HEK293 (cell line): ENCODE results near the gene GPT2.

Experiments used
- CTCF ChIA-PET: fragments of 350-600 bp; formaldehyde crosslinking; extraction: SDS; loops from one replicate; lab custom pipeline; 2021; ENCODE audit warnings: antibody characterized with exemption; lab: Yijun Ruan, JAX
- POLR2A ChIA-PET: fragments of 300-600 bp; formaldehyde crosslinking; extraction: SDS; loops from one replicate; lab custom pipeline; 2020; ENCODE audit warnings: antibody characterized with exemption, inconsistent platforms; lab: Yijun Ruan, JAX
- H3K27ac ChIP-seq: fragments of 200-500 bp; sonication (Bioruptor generic); 2 replicates; pipeline ENCODE4 v1.5.1; 2014; ENCODE audit warnings: low read depth, low read length, control low read depth, inconsistent platforms; ENCODE audit errors: extremely low read depth
- H3K36me3 ChIP-seq, 2 experiments: fragments of 200-500 bp in 1 of 2; sonication (Bioruptor generic) in 1 of 2; 1 replicate in 1 of 2; 2 replicates in 1 of 2; pipeline ENCODE4 v1.5.1; 2014 to 2017; ENCODE audit warnings: inconsistent platforms in 2 of 2, low read length in 2 of 2; ENCODE audit not compliant: control insufficient read depth in 2 of 2, insufficient read depth in 1 of 2
- H3K4me1 ChIP-seq: fragments of 200-500 bp; sonication (Bioruptor generic); 2 replicates; pipeline ENCODE4 v1.5.1; 2014; ENCODE audit warnings: mild to moderate bottlenecking, low read length, inconsistent platforms; ENCODE audit not compliant: control insufficient read depth, insufficient read depth
- H3K4me3 ChIP-seq: 2 replicates; pipeline ENCODE4 v1.5.1; 2011; ENCODE audit warnings: low read depth, mild to moderate bottlenecking, control low read depth, low read length, moderate library complexity
- H3K9me3 ChIP-seq: fragments of 200-500 bp; sonication (Bioruptor generic); 2 replicates; pipeline ENCODE4 v1.5.1; 2014; ENCODE audit warnings: low read depth, low read length, inconsistent platforms; ENCODE audit not compliant: control insufficient read depth, insufficient read depth
- BCL11A ChIP-seq: fragments of 450-650 bp; formaldehyde crosslinking; IDR thresholded peaks from 2 replicates; pipeline ENCODE4 v1.5.1; 2016; ENCODE audit warnings: low read depth, missing biosample characterization, missing genetic modification characterization
- EGR2 ChIP-seq: fragments of 450-650 bp; formaldehyde crosslinking; IDR thresholded peaks from 2 replicates; pipeline ENCODE4 v1.5.1; 2016; ENCODE audit warnings: low read depth, missing biosample characterization, missing genetic modification characterization
- GLI2 ChIP-seq: fragments of 450-650 bp; formaldehyde crosslinking; IDR thresholded peaks from 2 replicates; pipeline ENCODE4; 2017; ENCODE audit warnings: missing biosample characterization, missing genetic modification characterization, low read depth, borderline replicate concordance
- PRDM1 ChIP-seq: fragments of 450-650 bp; formaldehyde crosslinking; IDR thresholded peaks from 2 replicates; pipeline ENCODE4; 2016; ENCODE audit warnings: missing biosample characterization, missing genetic modification characterization
- SALL2 ChIP-seq: fragments of 450-650 bp; formaldehyde crosslinking; IDR thresholded peaks from 2 replicates; pipeline ENCODE4 v1.5.0; 2017; ENCODE audit warnings: missing biosample characterization, mild to moderate bottlenecking, missing genetic modification characterization, borderline replicate concordance
- WT1 ChIP-seq: fragments of 450-650 bp; formaldehyde crosslinking; IDR thresholded peaks from 2 replicates; pipeline ENCODE4 v1.5.1; 2016; ENCODE audit warnings: missing biosample characterization, missing genetic modification characterization
- YY1 ChIP-seq: fragments of 450-650 bp; formaldehyde crosslinking; IDR thresholded peaks from 2 replicates; pipeline ENCODE4 v1.5.1; 2018; ENCODE audit warnings: missing biosample characterization, missing genetic modification characterization
- ZBTB20 ChIP-seq: fragments of 450-650 bp; formaldehyde crosslinking; IDR thresholded peaks from 2 replicates; pipeline ENCODE4 v1.5.1; 2016; ENCODE audit warnings: missing biosample characterization, missing genetic modification characterization
- ZFP69B ChIP-seq: fragments of 450-650 bp; formaldehyde crosslinking; IDR thresholded peaks from 2 replicates; pipeline ENCODE4 v1.5.1; 2016; ENCODE audit warnings: missing biosample characterization, missing genetic modification characterization
- ZNF114 ChIP-seq: fragments of 450-650 bp; formaldehyde crosslinking; IDR thresholded peaks from 2 replicates; pipeline ENCODE4 v1.5.0; 2017; ENCODE audit warnings: missing biosample characterization, missing genetic modification characterization
- ZNF121 ChIP-seq: fragments of 450-650 bp; formaldehyde crosslinking; IDR thresholded peaks from 2 replicates; pipeline ENCODE4 v1.5.1; 2016; ENCODE audit warnings: missing biosample characterization, missing genetic modification characterization
- ZNF138 ChIP-seq: fragments of 450-650 bp; formaldehyde crosslinking; IDR thresholded peaks from 2 replicates; pipeline ENCODE4 v1.5.1; 2016; ENCODE audit warnings: missing biosample characterization, missing genetic modification characterization, borderline replicate concordance
- ZNF157 ChIP-seq: fragments of 450-650 bp; formaldehyde crosslinking; IDR thresholded peaks from 2 replicates; pipeline ENCODE4 v1.5.1; 2016; ENCODE audit warnings: missing biosample characterization, missing genetic modification characterization
- ZNF169 ChIP-seq: fragments of 450-650 bp; formaldehyde crosslinking; IDR thresholded peaks from 2 replicates; pipeline ENCODE4 v1.5.1; 2016; ENCODE audit warnings: missing biosample characterization, missing genetic modification characterization
- ZNF175 ChIP-seq: fragments of 450-650 bp; formaldehyde crosslinking; IDR thresholded peaks from 2 replicates; pipeline ENCODE4 v1.5.1; 2016; ENCODE audit warnings: missing biosample characterization, missing genetic modification characterization
- ZNF184 ChIP-seq: fragments of 450-650 bp; IDR thresholded peaks from 2 replicates; pipeline ENCODE4 v1.5.1; 2018; ENCODE audit warnings: missing biosample characterization, mild to moderate bottlenecking, missing genetic modification characterization
- ZNF23 ChIP-seq: fragments of 450-650 bp; formaldehyde crosslinking; IDR thresholded peaks from 2 replicates; pipeline ENCODE4 v1.5.1; 2016; ENCODE audit warnings: missing biosample characterization, missing genetic modification characterization, borderline replicate concordance
- ZNF239 ChIP-seq: fragments of 450-650 bp; formaldehyde crosslinking; IDR thresholded peaks from 2 replicates; pipeline ENCODE4 v1.5.1; 2016; ENCODE audit warnings: missing biosample characterization, missing genetic modification characterization
- ZNF266 ChIP-seq: fragments of 450-650 bp; formaldehyde crosslinking; IDR thresholded peaks from 2 replicates; pipeline ENCODE4 v1.5.1; 2016; ENCODE audit warnings: missing biosample characterization, missing genetic modification characterization, low read depth
- ZNF292 ChIP-seq: fragments of 450-650 bp; formaldehyde crosslinking; IDR thresholded peaks from 2 replicates; pipeline ENCODE4 v1.5.1; 2016; ENCODE audit warnings: low read depth, missing biosample characterization, missing genetic modification characterization, borderline replicate concordance
- ZNF324 ChIP-seq: fragments of 450-650 bp; formaldehyde crosslinking; IDR thresholded peaks from 2 replicates; pipeline ENCODE4 v1.5.1; 2016; ENCODE audit warnings: missing biosample characterization, missing genetic modification characterization
- ZNF391 ChIP-seq: fragments of 450-650 bp; formaldehyde crosslinking; IDR thresholded peaks from 2 replicates; pipeline ENCODE4 v1.5.1; 2016; ENCODE audit warnings: low read depth, missing biosample characterization, missing genetic modification characterization, borderline replicate concordance
- ZNF426 ChIP-seq: fragments of 450-650 bp; formaldehyde crosslinking; IDR thresholded peaks from 2 replicates; pipeline ENCODE4 v1.5.1; 2017; ENCODE audit warnings: missing biosample characterization, missing genetic modification characterization, mild to moderate bottlenecking, inconsistent platforms, moderate library complexity
- ZNF473 ChIP-seq: fragments of 450-650 bp; formaldehyde crosslinking; IDR thresholded peaks from 2 replicates; pipeline ENCODE4 v1.5.1; 2017; ENCODE audit warnings: missing biosample characterization, missing genetic modification characterization
- ZNF558 ChIP-seq: fragments of 450-650 bp; formaldehyde crosslinking; IDR thresholded peaks from 2 replicates; pipeline ENCODE4 v1.5.1; 2016; ENCODE audit warnings: missing biosample characterization, missing genetic modification characterization
- ZNF596 ChIP-seq: fragments of 450-650 bp; IDR thresholded peaks from 2 replicates; pipeline ENCODE4 v1.5.0; 2018; ENCODE audit warnings: missing biosample characterization, mild to moderate bottlenecking, missing genetic modification characterization, moderate library complexity
- ZNF664 ChIP-seq: fragments of 450-650 bp; formaldehyde crosslinking; IDR thresholded peaks from 2 replicates; pipeline ENCODE4 v1.5.1; 2016; ENCODE audit warnings: missing biosample characterization, missing genetic modification characterization
- ZNF701 ChIP-seq: fragments of 450-650 bp; formaldehyde crosslinking; IDR thresholded peaks from 2 replicates; pipeline ENCODE4 v1.5.1; 2016; ENCODE audit warnings: missing biosample characterization, missing genetic modification characterization
- ZSCAN23 ChIP-seq: fragments of 450-650 bp; formaldehyde crosslinking; IDR thresholded peaks from 2 replicates; pipeline ENCODE4 v1.5.1; 2016; ENCODE audit warnings: missing biosample characterization, missing genetic modification characterization
- ZSCAN30 ChIP-seq: fragments of 450-650 bp; IDR thresholded peaks from 2 replicates; pipeline ENCODE4 v1.5.1; 2018; ENCODE audit warnings: missing biosample characterization, mild to moderate bottlenecking, missing genetic modification characterization, moderate library complexity
- TF ChIP-seq, protein P1 (sequence below): fragments of 450-650 bp; formaldehyde crosslinking; IDR thresholded peaks from 2 replicates; pipeline ENCODE4; 2016; ENCODE audit warnings: missing biosample characterization, missing genetic modification characterization
- TF ChIP-seq, protein P2 (sequence below): fragments of 450-650 bp; formaldehyde crosslinking; IDR thresholded peaks from 2 replicates; pipeline ENCODE4 v1.5.1; 2017; ENCODE audit warnings: missing biosample characterization, missing genetic modification characterization

The GPT2 gene

DNA sequence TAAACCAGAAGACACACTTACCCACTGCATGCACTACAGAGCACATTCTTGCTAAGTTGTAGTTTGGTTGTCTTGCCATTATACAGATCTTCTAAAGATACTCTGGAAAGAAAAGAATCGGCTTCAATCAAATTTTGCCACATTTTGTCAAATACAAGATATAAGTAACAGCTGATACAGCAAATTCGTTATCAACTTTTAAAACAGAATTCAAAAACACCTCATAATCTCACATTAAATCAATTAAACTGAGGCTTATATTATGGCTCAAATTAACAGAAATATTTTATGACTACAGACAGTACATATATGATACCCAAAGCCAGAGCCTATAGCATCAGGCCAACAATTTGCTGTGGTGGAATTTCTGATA is 83.9 kb downstream of the GPT2 start:
- H3K4me3 ChIP-seq = no peak overlapping the region
- no peak overlapping the region for H3K27ac ChIP-seq
- peaks cover 4% of the 10 kb centered on the region; the same call in 1 of the 2 replicates for H3K4me1 ChIP-seq
- POLR2A ChIA-PET = no interaction called here
- no peaks in the 10 kb centered on the region for H3K9me3 ChIP-seq
- CTCF ChIA-PET = interaction anchor here (0.7 kb wide), 1 partner anchor 91 kb away, joined by 3 read pairs; no protein-coding TSS in a partner anchor
- no peak for TF ChIP-seq YY1
- no peak for TF ChIP-seq ZFP69B
- TF ChIP-seq ZNF391 (tag by site-specific recombination) = no peak
- no peak for TF ChIP-seq ZNF23 (tag by site-specific recombination)
- TF ChIP-seq ZNF184 (tag by site-specific recombination) = no peak
- no peak for TF ChIP-seq ZNF157
- no peak for TF ChIP-seq ZSCAN30 (tag by site-specific recombination)
- TF ChIP-seq PRDM1 (tag by site-specific recombination) = no peak
- TF ChIP-seq, protein P1, sequence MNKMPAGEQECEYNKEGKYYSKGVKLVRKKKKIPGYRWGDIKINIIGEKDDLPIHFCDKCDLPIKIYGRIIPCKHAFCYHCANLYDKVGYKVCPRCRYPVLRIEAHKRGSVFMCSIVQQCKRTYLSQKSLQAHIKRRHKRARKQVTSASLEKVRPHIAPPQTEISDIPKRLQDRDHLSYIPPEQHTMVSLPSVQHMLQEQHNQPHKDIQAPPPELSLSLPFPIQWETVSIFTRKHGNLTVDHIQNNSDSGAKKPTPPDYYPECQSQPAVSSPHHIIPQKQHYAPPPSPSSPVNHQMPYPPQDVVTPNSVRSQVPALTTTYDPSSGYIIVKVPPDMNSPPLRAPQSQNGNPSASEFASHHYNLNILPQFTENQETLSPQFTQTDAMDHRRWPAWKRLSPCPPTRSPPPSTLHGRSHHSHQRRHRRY = no peak
- no peak for TF ChIP-seq ZNF169 (tag by site-specific recombination)
- no peak for TF ChIP-seq ZNF596 (tag by site-specific recombination)
- no peak for TF ChIP-seq ZNF324 (tag by site-specific recombination)
- TF ChIP-seq ZNF266 (tag by site-specific recombination) = no peak
- no peak for TF ChIP-seq WT1 (tag by site-specific recombination)
- H3K36me3 ChIP-seq = peaks cover 70 to 79% of the 10 kb centered on the region in 2 experiments

DNA sequence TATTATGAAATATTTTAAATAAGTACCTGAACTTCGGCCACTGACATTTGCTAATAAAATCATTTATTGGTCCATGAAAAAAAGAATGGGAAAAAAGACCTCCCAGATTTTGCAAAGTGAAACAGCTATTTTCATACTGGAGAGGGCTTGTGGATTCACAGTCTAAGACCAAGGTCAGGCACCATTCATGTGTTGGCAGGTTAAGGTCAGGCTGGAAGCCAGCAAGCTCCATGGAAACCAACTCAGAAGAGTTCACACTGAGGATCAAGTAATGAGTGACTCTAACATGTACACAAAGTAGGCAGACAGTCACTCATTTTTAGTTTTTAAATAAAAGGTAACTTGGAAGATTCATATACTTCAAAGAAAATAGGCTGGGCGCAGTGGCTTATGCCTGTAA is 85.9 kb downstream of the GPT2 start:
- Histone ChIP-seq H3K27ac (no peak overlapping the region), H3K36me3 (peaks cover 51 to 59% of the 10 kb centered on the region in 2 experiments), H3K4me1 (peaks cover 4% of the 10 kb centered on the region; the same call in 1 of the 2 replicates), H3K4me3 (no peak overlapping the region), H3K9me3 (no peaks in the 10 kb centered on the region)
- CTCF ChIA-PET = no interaction called here
- TF ChIP-seq ZSCAN23 = no peak
- TF ChIP-seq ZNF558 (tag by site-specific recombination) = no peak
- no peak for TF ChIP-seq WT1 (tag by site-specific recombination)
- TF ChIP-seq EGR2 (tag by site-specific recombination) = no peak
- TF ChIP-seq GLI2 (tag by site-specific recombination) = no peak
- no peak for TF ChIP-seq ZNF239
- no peak for TF ChIP-seq ZNF114 (tag by site-specific recombination)
- TF ChIP-seq ZNF701 = no peak
- TF ChIP-seq ZNF426 = no peak
- no peak for TF ChIP-seq ZNF138 (tag by site-specific recombination)
- TF ChIP-seq BCL11A = no peak
- no peak for TF ChIP-seq ZNF473
- no peak for TF ChIP-seq ZNF664 (tag by site-specific recombination)
- TF ChIP-seq ZNF121 = no peak
- TF ChIP-seq, protein P2, sequence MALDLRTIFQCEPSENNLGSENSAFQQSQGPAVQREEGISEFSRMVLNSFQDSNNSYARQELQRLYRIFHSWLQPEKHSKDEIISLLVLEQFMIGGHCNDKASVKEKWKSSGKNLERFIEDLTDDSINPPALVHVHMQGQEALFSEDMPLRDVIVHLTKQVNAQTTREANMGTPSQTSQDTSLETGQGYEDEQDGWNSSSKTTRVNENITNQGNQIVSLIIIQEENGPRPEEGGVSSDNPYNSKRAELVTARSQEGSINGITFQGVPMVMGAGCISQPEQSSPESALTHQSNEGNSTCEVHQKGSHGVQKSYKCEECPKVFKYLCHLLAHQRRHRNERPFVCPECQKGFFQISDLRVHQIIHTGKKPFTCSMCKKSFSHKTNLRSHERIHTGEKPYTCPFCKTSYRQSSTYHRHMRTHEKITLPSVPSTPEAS (tag by site-specific recombination) = no peak
- TF ChIP-seq SALL2 = no peak
- TF ChIP-seq ZNF292 (tag by site-specific recombination) = no peak
- TF ChIP-seq ZNF175 = no peak
- TF ChIP-seq ZBTB20 = no peak
- no peak for TF ChIP-seq ZNF169 (tag by site-specific recombination)
- POLR2A ChIA-PET = interaction anchor here (0.6 kb wide), 1 partner anchor 52 kb away, joined by 3 read pairs; no protein-coding TSS in a partner anchor
